LNCAP (cell line): ENCODE results near the gene TMBIM1.
A peak's percentile ranks its signal among the peaks of the same experiment; 100 is the strongest.

Experiments used
- CTCF ChIP-seq: fragments of 450-650 bp; IDR thresholded peaks from 2 replicates; pipeline ENCODE4 v1.5.1; 2017; ENCODE audit warnings: mild to moderate bottlenecking

Gene TMBIM1, protein sequence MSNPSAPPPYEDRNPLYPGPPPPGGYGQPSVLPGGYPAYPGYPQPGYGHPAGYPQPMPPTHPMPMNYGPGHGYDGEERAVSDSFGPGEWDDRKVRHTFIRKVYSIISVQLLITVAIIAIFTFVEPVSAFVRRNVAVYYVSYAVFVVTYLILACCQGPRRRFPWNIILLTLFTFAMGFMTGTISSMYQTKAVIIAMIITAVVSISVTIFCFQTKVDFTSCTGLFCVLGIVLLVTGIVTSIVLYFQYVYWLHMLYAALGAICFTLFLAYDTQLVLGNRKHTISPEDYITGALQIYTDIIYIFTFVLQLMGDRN

GRCh38 chr2:218292048-218293014, at the start of gene TMBIM1:
TMBIM1 (minus strand) TSS chr2:218292503; CDS start chr2:218282141, 10,362 bp downstream.
- TF ChIP-seq CTCF: peak; percentile 89

- no peak for TF ChIP-seq CTCF
These were observed 49.1 kb upstream of the TMBIM1 start for GRCh38 chr2:218341381-218341780.

- TF ChIP-seq CTCF: no peak
These were observed 48.4 kb upstream of the TMBIM1 start for GRCh38 chr2:218340656-218341055.

GRCh38 chr2:218334531-218334930, 42.2 kb upstream of the TMBIM1 start:
- no peak for TF ChIP-seq CTCF

GRCh38 chr2:218332920-218333645, 40.8 kb upstream of the TMBIM1 start:
- no peak for TF ChIP-seq CTCF

GRCh38 chr2:218332288-218332687, 40.0 kb upstream of the TMBIM1 start:
- TF ChIP-seq CTCF: no peak

DNA sequence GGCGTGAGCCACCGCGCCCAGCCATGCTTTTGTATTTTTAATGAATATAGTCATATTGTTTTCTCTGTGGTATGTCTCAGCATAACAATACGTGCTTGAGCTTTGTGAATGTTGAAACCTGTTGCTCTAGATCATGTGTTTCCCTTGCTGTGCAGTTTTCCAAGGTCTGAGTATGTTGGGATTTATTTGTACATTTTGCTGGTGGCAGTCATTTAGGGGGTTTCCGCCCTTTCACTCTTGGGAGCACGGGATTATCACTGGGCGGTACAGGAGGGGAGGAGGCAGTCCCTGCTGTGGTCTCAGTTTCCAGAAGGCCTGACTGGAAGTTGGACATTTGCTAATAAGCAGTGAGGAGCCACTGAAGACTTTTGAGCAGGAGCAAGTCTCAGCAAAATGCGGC, 39.4 kb upstream of the TMBIM1 start:
- TF ChIP-seq CTCF: no peak
